NCI-H2081 (cell line): ENCODE measurements around the gene RASGRP1.

Source experiments
- DNase-seq, 2 experiments: peaks; one replicate each; lab custom pipeline; 2025; lab: John Stamatoyannopoulos, UW

The RASGRP1 gene

GRCh38 chr15:38535491-38536200 lies 29.0 kb downstream of the RASGRP1 start:
- no peak for DNase-seq

DNA sequence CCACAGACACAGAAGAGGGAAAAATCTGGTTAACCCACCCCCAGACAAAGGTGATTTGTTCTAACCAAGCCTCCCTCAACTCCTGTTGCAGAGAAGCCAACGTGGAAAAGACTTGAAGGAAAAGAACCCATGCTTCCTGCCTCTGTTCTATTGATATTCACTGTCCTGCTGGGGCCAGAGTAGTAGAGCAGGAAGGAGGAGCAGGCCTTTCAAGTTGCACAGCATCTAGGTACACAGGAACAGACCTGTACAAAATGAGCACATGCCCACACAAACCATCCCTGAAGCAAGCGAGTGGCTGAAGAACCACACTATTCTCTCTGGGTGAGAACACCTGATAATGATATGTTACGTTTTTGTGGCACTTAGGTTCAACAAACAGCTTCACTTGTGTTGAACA lies 29.9 kb downstream of the RASGRP1 start:
- DNase-seq = no peak

- DNase-seq = no peak
Observed at GRCh38 chr15:38533926-38534325, 30.7 kb downstream of the RASGRP1 start.

DNA sequence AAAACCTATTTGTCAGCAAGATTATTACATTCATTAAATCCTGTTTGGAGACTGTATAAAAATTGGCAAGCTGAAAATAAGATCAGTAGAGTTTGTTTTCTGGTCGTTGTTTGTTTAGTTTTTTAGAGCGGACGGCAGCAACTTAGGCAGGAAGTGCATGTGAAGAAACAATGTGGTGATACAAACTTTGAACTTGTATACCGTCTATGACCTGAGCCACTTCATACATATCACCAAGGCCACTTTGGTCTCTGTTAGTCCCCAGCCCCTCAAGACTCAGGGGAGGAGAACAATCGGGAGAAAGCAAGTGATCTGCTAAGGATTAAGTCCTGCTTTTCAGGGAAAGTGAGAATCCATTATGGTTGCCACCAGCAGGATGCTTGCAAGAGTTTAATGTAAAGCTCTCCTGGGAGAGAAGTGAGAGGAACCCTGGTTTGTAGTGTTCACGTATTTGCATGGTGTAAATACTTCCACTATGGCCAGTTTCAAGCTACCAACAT lies 31.1 kb downstream of the RASGRP1 start:
- no peak for DNase-seq

- no peak for DNase-seq
Observed at GRCh38 chr15:38532728-38533127, 31.9 kb downstream of the RASGRP1 start.

GRCh38 chr15:38531509-38531908 lies 33.1 kb downstream of the RASGRP1 start:
- DNase-seq = no peak

- DNase-seq = no peak
Observed at GRCh38 chr15:38530113-38530512, 34.5 kb downstream of the RASGRP1 start.

GRCh38 chr15:38528294-38528693 lies 36.3 kb downstream of the RASGRP1 start:
- DNase-seq = no peak

GRCh38 chr15:38526158-38526557 lies 38.5 kb downstream of the RASGRP1 start:
- no peak for DNase-seq

DNA sequence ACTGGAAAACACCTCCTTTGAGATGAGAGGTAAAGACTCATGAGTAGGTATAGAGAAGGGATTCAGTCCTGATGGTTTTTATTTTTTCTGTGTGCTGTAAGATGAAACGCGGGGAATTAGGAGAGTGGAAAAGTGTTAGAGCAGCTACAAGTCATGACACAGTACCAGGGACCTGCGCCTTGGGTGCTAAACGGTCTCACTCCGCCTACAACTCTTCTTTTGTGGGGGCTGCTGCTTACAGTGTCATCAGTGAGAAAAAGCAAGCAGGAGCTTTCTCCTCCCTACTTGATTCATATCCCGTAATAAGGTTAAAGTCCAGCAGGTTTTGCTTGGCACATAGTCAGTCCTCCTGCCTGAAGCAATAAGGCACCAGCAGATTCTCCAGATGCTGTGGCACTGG lies 39.1 kb downstream of the RASGRP1 start:
- no peak for DNase-seq

DNA sequence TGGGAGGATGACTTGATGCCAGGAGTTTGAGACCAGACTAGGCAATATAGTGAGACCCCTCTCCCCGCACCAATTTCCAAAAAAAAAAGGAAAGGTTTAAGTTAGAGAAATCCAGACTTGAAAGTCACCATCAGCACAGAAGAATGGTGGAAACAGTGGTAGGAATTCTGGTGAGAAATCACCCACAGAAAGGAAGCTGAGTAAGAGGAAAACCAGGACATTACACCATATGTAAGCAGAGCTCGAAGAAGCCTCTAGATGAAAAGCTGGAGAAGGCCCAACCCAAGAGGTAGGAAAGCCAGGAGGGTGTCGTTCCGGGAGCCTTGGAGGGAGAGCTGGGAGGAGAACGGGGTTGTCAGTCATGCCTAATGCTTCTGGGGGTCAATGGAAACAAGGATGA lies 40.5 kb downstream of the RASGRP1 start:
- DNase-seq = no peak

DNA sequence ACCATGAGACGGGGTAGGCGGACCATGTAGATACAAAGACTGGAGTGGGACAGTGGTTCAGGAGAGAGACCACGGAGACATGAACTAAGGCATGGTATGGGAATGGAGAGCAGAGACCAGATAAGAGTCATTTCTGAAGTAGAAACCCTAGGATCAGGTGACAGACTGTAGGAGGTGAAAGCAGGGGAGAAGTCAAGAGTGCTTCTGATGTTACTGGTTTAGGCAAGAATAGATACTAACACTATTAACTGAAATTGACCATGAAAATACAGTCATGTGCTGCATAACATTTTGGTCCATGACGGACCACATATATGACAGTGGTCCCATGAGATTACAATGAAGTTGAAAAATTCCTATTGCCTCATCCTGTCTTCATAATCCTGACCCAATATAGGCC lies 41.7 kb downstream of the RASGRP1 start:
- DNase-seq = no peak

DNA sequence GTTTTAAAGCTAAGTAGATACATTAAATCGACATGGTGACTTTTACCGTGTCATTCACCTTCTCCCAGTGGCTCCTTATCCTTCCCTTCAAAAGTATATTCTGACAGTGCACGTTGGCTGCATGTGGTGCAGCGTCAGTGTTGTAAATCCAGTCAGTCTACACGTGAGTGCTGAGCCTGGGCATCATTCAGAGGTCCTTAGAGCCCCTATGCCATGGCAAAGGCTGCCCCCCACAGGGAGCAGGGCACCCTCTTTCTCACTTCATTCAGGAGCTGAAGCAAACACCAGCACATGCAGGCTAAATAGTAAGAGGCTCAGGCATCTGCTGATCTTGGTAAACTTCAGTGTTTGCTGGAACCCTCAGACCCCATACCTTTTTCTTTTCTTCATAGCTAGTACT lies 43.3 kb downstream of the RASGRP1 start:
- DNase-seq = no peak

DNA sequence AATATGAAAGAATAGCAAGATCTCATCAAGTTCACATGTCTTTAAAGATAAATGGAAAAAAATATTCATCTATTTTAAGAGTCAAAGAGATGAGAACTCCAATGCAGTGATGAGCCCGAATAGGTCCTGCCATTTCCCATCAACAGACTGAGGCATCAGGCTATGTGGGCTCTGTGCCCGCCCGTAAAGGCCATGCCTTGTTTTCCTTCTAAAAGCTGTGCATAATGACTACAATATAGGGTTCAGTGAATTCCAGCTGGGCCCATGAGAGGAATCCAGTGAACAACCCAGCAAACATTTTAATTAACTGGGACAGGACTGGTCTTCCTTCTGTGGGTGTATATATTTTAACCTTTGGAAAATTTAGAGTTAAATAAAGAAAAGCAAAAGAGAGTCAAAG lies 44.6 kb downstream of the RASGRP1 start:
- no peak for DNase-seq

DNA sequence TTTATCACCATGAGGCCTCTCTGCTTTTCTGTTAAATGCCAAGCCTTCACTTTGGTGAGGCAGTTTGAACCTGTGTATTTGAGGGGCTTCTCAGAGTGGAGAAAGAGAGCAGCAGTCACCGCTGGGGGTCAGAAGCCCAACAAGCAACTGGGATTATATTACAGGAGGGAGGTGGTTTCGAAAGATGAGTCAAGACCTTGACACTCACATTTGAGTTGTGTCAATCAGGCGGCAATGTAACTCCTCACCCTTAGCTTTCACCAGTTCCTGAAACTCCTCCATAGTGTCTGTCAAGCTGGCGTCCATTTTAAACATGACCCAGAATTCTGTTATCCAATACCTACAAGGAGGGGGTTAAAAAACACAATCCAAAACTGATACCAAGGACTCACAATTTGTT lies 46.5 kb downstream of the RASGRP1 start:
- no peak for DNase-seq

DNA sequence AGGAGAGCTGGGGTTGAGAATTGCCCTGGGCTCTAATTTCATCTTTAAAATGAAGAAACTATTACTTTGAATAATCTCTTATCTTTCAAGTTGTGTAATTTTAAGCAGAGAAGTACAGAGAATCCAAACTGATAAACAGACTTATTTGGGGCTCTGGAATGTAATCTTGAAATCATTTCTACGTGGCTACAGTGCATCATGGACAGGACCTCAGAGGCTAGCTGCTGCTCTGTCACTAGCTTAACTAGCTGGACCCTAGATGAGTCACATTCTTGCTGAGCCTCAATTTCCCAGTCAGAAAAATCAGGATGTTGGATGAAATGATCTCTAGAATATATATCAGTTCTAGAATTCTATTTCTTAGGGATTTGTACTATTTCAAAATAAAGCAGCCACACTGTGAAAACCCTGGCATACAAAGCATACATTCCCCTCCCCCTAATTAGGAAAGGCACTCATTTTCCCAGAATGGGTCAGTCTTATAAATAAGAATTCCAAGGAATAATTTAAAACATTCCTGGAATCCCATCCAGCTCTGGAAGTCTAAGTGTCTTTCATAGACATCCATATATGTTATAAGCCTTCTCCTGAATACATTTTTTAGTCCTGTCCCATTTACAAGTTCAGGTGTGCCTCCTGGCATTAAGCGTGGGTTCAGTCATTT lies 47.2 kb downstream of the RASGRP1 start:
- DNase-seq = no peak

GRCh38 chr15:38516626-38517025 lies 48.0 kb downstream of the RASGRP1 start:
- DNase-seq = no peak

GRCh38 chr15:38514601-38515000 lies 50.0 kb downstream of the RASGRP1 start:
- DNase-seq = peak in 1 of 2 experiments; percentile 28

DNA sequence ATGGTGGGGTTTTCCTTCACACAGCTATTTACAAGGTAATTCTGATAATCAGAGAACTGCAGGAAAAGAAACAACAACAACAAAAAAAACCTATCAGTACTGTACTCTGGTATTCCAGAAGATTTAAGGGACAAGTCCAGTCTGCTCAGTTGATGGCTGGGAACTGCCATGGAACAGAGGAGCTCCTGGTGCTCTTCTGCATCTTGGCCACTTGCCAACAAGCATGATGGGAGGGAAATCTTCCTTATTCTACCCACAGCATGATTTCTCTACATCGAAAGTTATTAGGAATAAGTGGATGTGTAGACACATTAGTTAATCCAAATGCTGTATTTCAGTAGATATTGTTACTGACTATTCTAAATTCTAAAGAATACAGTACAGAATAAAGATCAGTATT lies 51.7 kb downstream of the RASGRP1 start:
- no peak for DNase-seq

DNA sequence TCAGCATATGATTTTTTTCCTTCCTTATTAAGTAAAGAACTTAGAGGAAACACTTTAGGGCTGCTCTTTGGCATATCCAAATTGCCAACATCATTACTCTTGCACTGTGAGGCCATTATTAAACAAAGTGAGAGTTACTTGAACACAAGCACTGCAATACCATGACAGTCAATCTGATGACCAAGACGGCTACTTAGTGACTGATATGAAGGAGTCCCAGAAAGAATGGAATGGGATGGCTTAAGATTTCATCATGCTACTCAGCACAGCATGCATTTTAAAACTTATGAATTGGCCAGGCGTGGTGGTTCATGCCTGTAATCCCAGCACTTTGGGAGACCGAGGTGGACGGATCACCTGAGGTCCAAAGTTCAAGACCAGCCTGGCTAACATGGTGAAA lies 55.5 kb downstream of the RASGRP1 start:
- DNase-seq = no peak

DNA sequence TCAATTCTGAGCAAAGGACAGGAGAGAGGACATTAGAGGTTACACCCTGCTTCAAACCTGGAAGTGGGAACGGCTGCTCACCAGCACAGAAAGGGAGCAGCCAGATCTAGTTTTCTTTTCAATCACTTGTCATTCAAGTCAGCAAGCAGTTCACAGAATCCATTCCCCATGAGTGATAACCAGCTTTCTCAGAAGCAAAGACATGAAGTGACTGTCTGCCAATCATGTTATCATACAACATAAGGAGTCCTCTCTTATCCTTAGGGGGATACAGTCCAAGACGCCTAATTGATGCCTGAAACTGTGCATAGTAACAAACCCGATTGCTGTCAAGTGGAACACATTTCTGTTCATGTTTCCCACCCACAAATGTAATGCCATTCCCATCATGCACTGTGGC lies 56.0 kb downstream of the RASGRP1 start:
- DNase-seq = no peak

GRCh38 chr15:38507570-38507969 lies 57.0 kb downstream of the RASGRP1 start:
- no peak for DNase-seq

- DNase-seq = no peak
Observed at GRCh38 chr15:38506997-38507396, 57.6 kb downstream of the RASGRP1 start.
